ENCODE measurements around the gene LRRC4C. TPM values are rescaled to one million over a fixed set of nuclear protein-coding genes. Genes with fewer than 3 reads are reported as not detected.

Gene LRRC4C
- polyA plus RNA-seq, 1 donor from 2014 or later = 24.3 TPM

DNA sequence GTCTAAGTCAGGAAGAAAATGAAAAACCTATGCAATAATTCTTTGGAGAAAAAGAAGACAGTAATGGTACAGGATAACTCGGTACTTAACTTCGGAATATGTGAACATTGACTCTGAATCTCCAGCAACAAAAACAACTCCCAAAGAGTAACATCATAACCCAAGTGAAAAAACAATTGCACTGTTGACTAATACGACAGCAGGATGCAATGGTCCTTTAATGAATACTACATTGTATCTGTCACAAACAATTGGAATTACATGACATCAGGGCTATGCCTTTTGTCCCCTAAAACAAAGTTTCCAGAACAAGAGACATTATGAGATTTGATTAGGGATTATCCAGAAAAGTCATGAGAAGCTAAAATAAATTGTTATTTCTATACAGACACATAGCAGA is 1065.9 kb downstream of the LRRC4C start:
- Histone ChIP-seq H3F3A (ENCODE audit: insufficient read depth, low read length, poor library complexity, severe bottlenecking) (no peaks in the 10 kb centered on the region), H3K9me2 (ENCODE audit: insufficient read depth, low read length) (no peaks in the 10 kb centered on the region), H3K27me3 (ENCODE audit: insufficient read depth, low read depth, low read length) (no peaks in the 10 kb centered on the region), H3K9ac (ENCODE audit: low read length) (no peak overlapping the region), H3K4me2 (ENCODE audit: low read length) (no peak overlapping the region), H4K20me1 (ENCODE audit: insufficient read depth) (no peaks in the 10 kb centered on the region), H3K9me3 (ENCODE audit: low read length) (no peaks in the 10 kb centered on the region), H3K79me2 (replicated peaks; ENCODE audit: insufficient read depth, low read length) (no peaks in the 10 kb centered on the region), H3K4me3 (ENCODE audit: low read length) (no peak overlapping the region), H3K36me3 (ENCODE audit: insufficient read depth, low read length) (no peaks in the 10 kb centered on the region), H3K27ac (ENCODE audit: low read length) (no peak overlapping the region), H2AFZ (ENCODE audit: low read depth, low read length) (no peak overlapping the region)
- TF ChIP-seq, protein P1, sequence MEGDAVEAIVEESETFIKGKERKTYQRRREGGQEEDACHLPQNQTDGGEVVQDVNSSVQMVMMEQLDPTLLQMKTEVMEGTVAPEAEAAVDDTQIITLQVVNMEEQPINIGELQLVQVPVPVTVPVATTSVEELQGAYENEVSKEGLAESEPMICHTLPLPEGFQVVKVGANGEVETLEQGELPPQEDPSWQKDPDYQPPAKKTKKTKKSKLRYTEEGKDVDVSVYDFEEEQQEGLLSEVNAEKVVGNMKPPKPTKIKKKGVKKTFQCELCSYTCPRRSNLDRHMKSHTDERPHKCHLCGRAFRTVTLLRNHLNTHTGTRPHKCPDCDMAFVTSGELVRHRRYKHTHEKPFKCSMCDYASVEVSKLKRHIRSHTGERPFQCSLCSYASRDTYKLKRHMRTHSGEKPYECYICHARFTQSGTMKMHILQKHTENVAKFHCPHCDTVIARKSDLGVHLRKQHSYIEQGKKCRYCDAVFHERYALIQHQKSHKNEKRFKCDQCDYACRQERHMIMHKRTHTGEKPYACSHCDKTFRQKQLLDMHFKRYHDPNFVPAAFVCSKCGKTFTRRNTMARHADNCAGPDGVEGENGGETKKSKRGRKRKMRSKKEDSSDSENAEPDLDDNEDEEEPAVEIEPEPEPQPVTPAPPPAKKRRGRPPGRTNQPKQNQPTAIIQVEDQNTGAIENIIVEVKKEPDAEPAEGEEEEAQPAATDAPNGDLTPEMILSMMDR (IDR thresholded peaks at IDR 0.05; ENCODE audit: poor library complexity, severe bottlenecking) = no peak
- no peak for TF ChIP-seq RAD21 (conservative IDR thresholded peaks at IDR 0.05)
- TF ChIP-seq SMC3 (conservative IDR thresholded peaks at IDR 0.05; ENCODE audit: poor library complexity) = no peak

DNA sequence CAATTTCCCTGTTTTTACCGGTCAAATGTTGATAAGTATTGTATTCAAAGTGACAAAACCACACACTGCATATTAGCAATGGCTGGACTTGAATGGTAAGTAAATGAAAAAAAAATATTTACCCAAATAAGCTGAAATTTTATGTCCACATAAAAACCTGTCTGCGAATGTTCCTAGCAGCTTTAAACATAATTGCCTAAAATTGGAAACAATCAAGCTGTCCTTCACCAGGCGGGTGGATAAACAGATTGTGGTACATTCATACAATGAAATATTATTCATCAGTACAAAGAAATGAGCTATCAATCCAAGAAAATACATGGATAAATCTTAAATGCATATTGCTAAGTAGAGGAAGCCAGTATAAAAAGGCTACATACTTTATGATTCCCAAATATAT is 1067.8 kb downstream of the LRRC4C start:
- TF ChIP-seq POLR2AphosphoS5 (IDR thresholded peaks at IDR 0.05) = peak; percentile 50
- no peak for TF ChIP-seq RAD21 (conservative IDR thresholded peaks at IDR 0.05)
- TF ChIP-seq, protein P1 (IDR thresholded peaks at IDR 0.05; ENCODE audit: poor library complexity, severe bottlenecking) = no peak
- TF ChIP-seq MXI1 (conservative IDR thresholded peaks at IDR 0.05; ENCODE audit: poor library complexity, severe bottlenecking) = no peak
- no peak for TF ChIP-seq EZH2 (IDR thresholded peaks at IDR 0.05; ENCODE audit: borderline replicate concordance, insufficient read depth, low read length, poor library complexity, severe bottlenecking)
- TF ChIP-seq, protein P2, sequence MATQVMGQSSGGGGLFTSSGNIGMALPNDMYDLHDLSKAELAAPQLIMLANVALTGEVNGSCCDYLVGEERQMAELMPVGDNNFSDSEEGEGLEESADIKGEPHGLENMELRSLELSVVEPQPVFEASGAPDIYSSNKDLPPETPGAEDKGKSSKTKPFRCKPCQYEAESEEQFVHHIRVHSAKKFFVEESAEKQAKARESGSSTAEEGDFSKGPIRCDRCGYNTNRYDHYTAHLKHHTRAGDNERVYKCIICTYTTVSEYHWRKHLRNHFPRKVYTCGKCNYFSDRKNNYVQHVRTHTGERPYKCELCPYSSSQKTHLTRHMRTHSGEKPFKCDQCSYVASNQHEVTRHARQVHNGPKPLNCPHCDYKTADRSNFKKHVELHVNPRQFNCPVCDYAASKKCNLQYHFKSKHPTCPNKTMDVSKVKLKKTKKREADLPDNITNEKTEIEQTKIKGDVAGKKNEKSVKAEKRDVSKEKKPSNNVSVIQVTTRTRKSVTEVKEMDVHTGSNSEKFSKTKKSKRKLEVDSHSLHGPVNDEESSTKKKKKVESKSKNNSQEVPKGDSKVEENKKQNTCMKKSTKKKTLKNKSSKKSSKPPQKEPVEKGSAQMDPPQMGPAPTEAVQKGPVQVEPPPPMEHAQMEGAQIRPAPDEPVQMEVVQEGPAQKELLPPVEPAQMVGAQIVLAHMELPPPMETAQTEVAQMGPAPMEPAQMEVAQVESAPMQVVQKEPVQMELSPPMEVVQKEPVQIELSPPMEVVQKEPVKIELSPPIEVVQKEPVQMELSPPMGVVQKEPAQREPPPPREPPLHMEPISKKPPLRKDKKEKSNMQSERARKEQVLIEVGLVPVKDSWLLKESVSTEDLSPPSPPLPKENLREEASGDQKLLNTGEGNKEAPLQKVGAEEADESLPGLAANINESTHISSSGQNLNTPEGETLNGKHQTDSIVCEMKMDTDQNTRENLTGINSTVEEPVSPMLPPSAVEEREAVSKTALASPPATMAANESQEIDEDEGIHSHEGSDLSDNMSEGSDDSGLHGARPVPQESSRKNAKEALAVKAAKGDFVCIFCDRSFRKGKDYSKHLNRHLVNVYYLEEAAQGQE (IDR thresholded peaks at IDR 0.05; ENCODE audit: borderline replicate concordance) = no peak
- TF ChIP-seq TAF1 (IDR thresholded peaks at IDR 0.05; ENCODE audit: low read depth) = no peak
- peak; percentile 57 for TF ChIP-seq EP300 (conservative IDR thresholded peaks at IDR 0.05; ENCODE audit: poor library complexity, severe bottlenecking)
- TF ChIP-seq SMC3 (conservative IDR thresholded peaks at IDR 0.05; ENCODE audit: poor library complexity) = no peak
- Histone ChIP-seq H4K20me1 (ENCODE audit: insufficient read depth) (no peaks in the 10 kb centered on the region), H3K36me3 (ENCODE audit: insufficient read depth, low read length) (no peaks in the 10 kb centered on the region), H3K27me3 (ENCODE audit: insufficient read depth, low read depth, low read length) (no peaks in the 10 kb centered on the region), H3K9me2 (ENCODE audit: insufficient read depth, low read length) (no peaks in the 10 kb centered on the region), H3K4me2 (ENCODE audit: low read length) (no peak overlapping the region), H3K79me2 (replicated peaks; ENCODE audit: insufficient read depth, low read length) (no peaks in the 10 kb centered on the region), H3K9ac (ENCODE audit: low read length) (no peak overlapping the region), H3K9me3 (ENCODE audit: low read length) (no peaks in the 10 kb centered on the region), H3K27ac (ENCODE audit: low read length) (peak overlapping the region; percentile 32), H3F3A (ENCODE audit: insufficient read depth, low read length, poor library complexity, severe bottlenecking) (peaks cover 4% of the 10 kb centered on the region), H3K4me3 (ENCODE audit: low read length) (no peak overlapping the region), H2AFZ (ENCODE audit: low read depth, low read length) (no peak overlapping the region)

All from neural cell (in vitro differentiated cells).